Fibroblast of skin of left quadriceps (primary cell): ENCODE data around the gene TTC3.
"Not testable (repeated sequence)": the region's sequence is repeated elsewhere in the genome, so short reads cannot be mapped to it uniquely, and the experiment has no call there.

Source experiments
- DNase-seq, 2 experiments: peaks; one replicate each; pipeline ENCODE4 v3.0.0-alpha.2; 2013; ENCODE audit warnings: low read depth in 2 of 2

Gene TTC3

GRCh38 chr21:37072988-37073416 is at the start of gene TTC3, which contains the start of gene PIGP:
Gene TTC3, plus strand, starts transcription at chr21:37073254. Its CDS starts 14,004 bp downstream, at chr21:37087258.
Gene PIGP, minus strand, starts transcription at chr21:37073071. Its CDS starts 556 bp downstream, at chr21:37072515.
- DNase-seq: peak; percentile 91 to 92

- DNase-seq: no peak
These were observed 46.6 kb upstream of the TTC3 start for GRCh38 chr21:37026499-37026898.

- DNase-seq: no peak
These were observed 44.5 kb upstream of the TTC3 start for GRCh38 chr21:37028570-37028969.

- no peak for DNase-seq
These were observed 42.2 kb upstream of the TTC3 start for GRCh38 chr21:37030864-37031263.

- no peak for DNase-seq
These were observed 40.8 kb upstream of the TTC3 start for GRCh38 chr21:37032293-37032692.

- DNase-seq: peak; percentile 20 to 26
These were observed 40.1 kb upstream of the TTC3 start for GRCh38 chr21:37032877-37033471.

GRCh38 chr21:37034394-37034793 is 38.7 kb upstream of the TTC3 start:
- DNase-seq: not testable (repeated sequence)

- no peak for DNase-seq
These were observed 36.9 kb upstream of the TTC3 start for GRCh38 chr21:37036177-37036576.

GRCh38 chr21:37039411-37040075 is 33.5 kb upstream of the TTC3 start:
- DNase-seq: no peak

- DNase-seq: no peak
These were observed 32.8 kb upstream of the TTC3 start for GRCh38 chr21:37040212-37040611.

GRCh38 chr21:37041706-37042271 is 31.3 kb upstream of the TTC3 start:
- no peak for DNase-seq

- no peak for DNase-seq
These were observed 29.2 kb upstream of the TTC3 start for GRCh38 chr21:37043818-37044217.

- DNase-seq: no peak
These were observed 28.4 kb upstream of the TTC3 start for GRCh38 chr21:37044643-37045042.

- no peak for DNase-seq
These were observed 27.9 kb upstream of the TTC3 start for GRCh38 chr21:37045149-37045548.

- no peak for DNase-seq
These were observed 27.5 kb upstream of the TTC3 start for GRCh38 chr21:37045556-37045955.

GRCh38 chr21:37047079-37047478 is 26.0 kb upstream of the TTC3 start:
- no peak for DNase-seq

- not testable (repeated sequence) for DNase-seq
These were observed 23.3 kb upstream of the TTC3 start for GRCh38 chr21:37049741-37050140.

- no peak for DNase-seq
These were observed 17.7 kb upstream of the TTC3 start for GRCh38 chr21:37055271-37055855.

- no peak for DNase-seq
These were observed 15.4 kb upstream of the TTC3 start for GRCh38 chr21:37057614-37058013.

- DNase-seq: no peak
These were observed 14.8 kb upstream of the TTC3 start for GRCh38 chr21:37058261-37058660.

- DNase-seq: no peak
These were observed 13.9 kb upstream of the TTC3 start for GRCh38 chr21:37059181-37059580.

- DNase-seq: peak; percentile 83 to 84
These were observed 12.8 kb upstream of the TTC3 start for GRCh38 chr21:37060296-37060695.
